ENCODE measurements around the gene GABRQ. TPM values are rescaled to one million over a fixed set of nuclear protein-coding genes. Genes with fewer than 3 reads are reported as not detected.

GABRQ gene
- total RNA-seq, 1 experiment from 2014 or later = not detected

- ChIA-PET CTCF (no interaction called here), POLR2A (ENCODE audit: unreplicated experiment) (no interaction called here)
- intact Hi-C loops (cut with micrococcal nuclease; ENCODE audit: unreplicated experiment) = no loop called here
- peaks cover 7% of the 10 kb centered on the region; the same call in 1 of the 2 replicates for H3F3A ChIP-seq (ENCODE audit: insufficient read depth, low read depth)
- no peak for DNase-seq
- no TSS peak for BruUV-seq (replicated peaks)
- H3K9me3 ChIP-seq (ENCODE audit: insufficient read depth, low read depth) = no peaks in the 10 kb centered on the region
- H3K9me2 ChIP-seq (ENCODE audit: insufficient read depth) = no peaks in the 10 kb centered on the region
- peaks cover 5% of the 10 kb centered on the region; the same call in 1 of the 2 replicates for H4K20me1 ChIP-seq (ENCODE audit: insufficient read depth)
- H3K27me3 ChIP-seq (ENCODE audit: insufficient read depth, low read depth) = no peaks in the 10 kb centered on the region
- no peak overlapping the region for H3K4me2 ChIP-seq
- TF ChIP-seq EZH2 (IDR thresholded peaks at IDR 0.05; ENCODE audit: low read depth) (no peak), CTCF (conservative IDR thresholded peaks at IDR 0.05) (no peak)
- no peak overlapping the region for H3K27ac ChIP-seq
- H3K36me3 ChIP-seq (ENCODE audit: low read depth) = no peaks in the 10 kb centered on the region
- no peak overlapping the region for H3K4me3 ChIP-seq
- H2AFZ ChIP-seq = no peak overlapping the region
- no peaks in the 10 kb centered on the region for H3K79me2 ChIP-seq (ENCODE audit: low read depth)
- no peaks in the 10 kb centered on the region for H3K4me1 ChIP-seq (replicated peaks; ENCODE audit: insufficient read depth)
These were observed 10.3 kb downstream of the GABRQ start for GRCh38 chrX:152647978-152648377.

- BruUV-seq (replicated peaks) = no TSS peak
- Histone ChIP-seq H3K4me2 (no peak overlapping the region), H4K20me1 (ENCODE audit: insufficient read depth) (no peaks in the 10 kb centered on the region), H3K27ac (no peak overlapping the region), H3K4me1 (replicated peaks; ENCODE audit: insufficient read depth) (no peaks in the 10 kb centered on the region), H3K9me3 (ENCODE audit: insufficient read depth, low read depth) (no peaks in the 10 kb centered on the region), H3K36me3 (ENCODE audit: low read depth) (no peaks in the 10 kb centered on the region), H3K9me2 (ENCODE audit: insufficient read depth) (no peaks in the 10 kb centered on the region), H3K4me3 (no peak overlapping the region), H2AFZ (no peak overlapping the region), H3K27me3 (ENCODE audit: insufficient read depth, low read depth) (no peaks in the 10 kb centered on the region), H3F3A (ENCODE audit: insufficient read depth, low read depth) (no peaks in the 10 kb centered on the region), H3K79me2 (ENCODE audit: low read depth) (no peaks in the 10 kb centered on the region)
- TF ChIP-seq EZH2 (IDR thresholded peaks at IDR 0.05; ENCODE audit: low read depth) (no peak), CTCF (conservative IDR thresholded peaks at IDR 0.05) (no peak)
- POLR2A ChIA-PET (ENCODE audit: unreplicated experiment) = no interaction called here
- intact Hi-C loops (cut with micrococcal nuclease; ENCODE audit: unreplicated experiment) = no loop called here
- no peak for DNase-seq
- CTCF ChIA-PET = no interaction called here
These were observed 14.4 kb downstream of the GABRQ start for GRCh38 chrX:152652060-152652459.

GRCh38 chrX:152652467-152652866 is 14.8 kb downstream of the GABRQ start:
- Histone ChIP-seq H3K79me2 (ENCODE audit: low read depth) (no peaks in the 10 kb centered on the region), H3K27ac (no peak overlapping the region), H3K36me3 (ENCODE audit: low read depth) (no peaks in the 10 kb centered on the region), H3K9me2 (ENCODE audit: insufficient read depth) (no peaks in the 10 kb centered on the region), H3K9me3 (ENCODE audit: insufficient read depth, low read depth) (no peaks in the 10 kb centered on the region), H2AFZ (no peak overlapping the region), H3F3A (ENCODE audit: insufficient read depth, low read depth) (no peaks in the 10 kb centered on the region), H3K4me3 (no peak overlapping the region), H3K4me1 (replicated peaks; ENCODE audit: insufficient read depth) (no peaks in the 10 kb centered on the region), H4K20me1 (ENCODE audit: insufficient read depth) (no peaks in the 10 kb centered on the region), H3K4me2 (no peak overlapping the region), H3K27me3 (ENCODE audit: insufficient read depth, low read depth) (no peaks in the 10 kb centered on the region)
- intact Hi-C loops (cut with micrococcal nuclease; ENCODE audit: unreplicated experiment) = no loop called here
- ChIA-PET CTCF (no interaction called here), POLR2A (ENCODE audit: unreplicated experiment) (no interaction called here)
- no TSS peak for BruUV-seq (replicated peaks)
- TF ChIP-seq EZH2 (IDR thresholded peaks at IDR 0.05; ENCODE audit: low read depth) = no peak
- TF ChIP-seq CTCF (conservative IDR thresholded peaks at IDR 0.05) = no peak
- no peak for DNase-seq

Data from PC-9 (cell line).